NT2/D1 (cell line): ENCODE results near the gene RERE.

Experiments
- SUZ12 ChIP-seq: IDR thresholded peaks from 2 replicates; pipeline ENCODE4 v1.6.1; 2011; ENCODE audit not compliant: insufficient read length, insufficient read depth; ENCODE audit errors: extremely low read depth
- YY1 ChIP-seq: IDR thresholded peaks from 2 replicates; pipeline ENCODE4 v1.6.1; 2011; ENCODE audit not compliant: insufficient read length, insufficient read depth
- ZNF274 ChIP-seq: IDR thresholded peaks from 2 replicates; pipeline ENCODE4 v1.6.1; 2011; ENCODE audit warnings: mild to moderate bottlenecking, low read depth, low read length

GRCh38 chr1:8317647-8318381, 499.6 kb downstream of the RERE start, which contains the start of gene SLC45A1:
- TF ChIP-seq ZNF274 = no peak
- no peak for TF ChIP-seq YY1
- no peak for TF ChIP-seq SUZ12
